GM19468 (cell line): ENCODE measurements around the gene ALG1L2.
"Not testable (repeated sequence)": the region's sequence is repeated elsewhere in the genome, so short reads cannot be mapped to it uniquely, and the experiment has no call there.

Source experiments
- ATAC-seq: cut with Tn5 transposase; IDR thresholded peaks from one replicate; pipeline ENCODE4 v1.9.1; 2021; ENCODE audit warnings: mild to moderate bottlenecking, moderate library complexity, moderate number of reproducible peaks; ENCODE audit not compliant: unreplicated experiment; ENCODE audit errors: extremely low read depth

ALG1L2 gene

GRCh38 chr3:130119824-130120223 is 38.2 kb downstream of the ALG1L2 start:
- ATAC-seq = not testable (repeated sequence)

- ATAC-seq = not testable (repeated sequence)
Observed at GRCh38 chr3:130120291-130120690, 38.7 kb downstream of the ALG1L2 start.

GRCh38 chr3:130122891-130123775 is 41.5 kb downstream of the ALG1L2 start:
- not testable (repeated sequence) for ATAC-seq

GRCh38 chr3:130125406-130125805 is 43.8 kb downstream of the ALG1L2 start:
- ATAC-seq = not testable (repeated sequence)

- not testable (repeated sequence) for ATAC-seq
Observed at GRCh38 chr3:130136337-130136736, 54.7 kb downstream of the ALG1L2 start.

GRCh38 chr3:130137685-130138084 is 56.1 kb downstream of the ALG1L2 start:
- not testable (repeated sequence) for ATAC-seq

GRCh38 chr3:130138992-130139391 is 57.4 kb downstream of the ALG1L2 start:
- not testable (repeated sequence) for ATAC-seq

- not testable (repeated sequence) for ATAC-seq
Observed at GRCh38 chr3:130140756-130141155, 59.1 kb downstream of the ALG1L2 start.

GRCh38 chr3:130143648-130144327 is 62.2 kb downstream of the ALG1L2 start:
- ATAC-seq = not testable (repeated sequence)

- ATAC-seq = not testable (repeated sequence)
Observed at GRCh38 chr3:130144328-130144650, 62.7 kb downstream of the ALG1L2 start.

GRCh38 chr3:130145456-130145855 is 63.8 kb downstream of the ALG1L2 start:
- ATAC-seq = not testable (repeated sequence)

GRCh38 chr3:130146465-130146864 is 64.8 kb downstream of the ALG1L2 start:
- not testable (repeated sequence) for ATAC-seq
